Measurements from ENCODE around the gene SBNO1.

DNA sequence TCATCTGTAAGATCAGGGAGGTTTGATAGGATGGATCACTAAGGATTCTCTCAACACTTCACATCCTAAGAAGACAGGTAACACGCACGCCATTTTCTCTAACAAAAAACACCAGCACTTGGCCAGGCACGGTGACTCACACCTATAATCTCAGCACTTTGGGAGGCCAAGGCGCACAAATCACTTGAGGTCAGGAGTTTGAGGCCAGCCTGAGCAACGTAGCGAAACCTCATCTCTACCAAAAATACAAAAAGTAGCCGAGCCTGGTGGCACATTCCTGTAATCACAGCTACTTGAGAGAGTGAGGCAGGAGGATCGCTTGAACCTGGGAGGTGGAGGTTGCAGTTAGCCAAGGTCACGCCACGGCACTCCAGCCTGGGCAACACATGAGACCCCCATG, 82.5 kb downstream of the SBNO1 start:
- TF ChIP-seq, protein P1, sequence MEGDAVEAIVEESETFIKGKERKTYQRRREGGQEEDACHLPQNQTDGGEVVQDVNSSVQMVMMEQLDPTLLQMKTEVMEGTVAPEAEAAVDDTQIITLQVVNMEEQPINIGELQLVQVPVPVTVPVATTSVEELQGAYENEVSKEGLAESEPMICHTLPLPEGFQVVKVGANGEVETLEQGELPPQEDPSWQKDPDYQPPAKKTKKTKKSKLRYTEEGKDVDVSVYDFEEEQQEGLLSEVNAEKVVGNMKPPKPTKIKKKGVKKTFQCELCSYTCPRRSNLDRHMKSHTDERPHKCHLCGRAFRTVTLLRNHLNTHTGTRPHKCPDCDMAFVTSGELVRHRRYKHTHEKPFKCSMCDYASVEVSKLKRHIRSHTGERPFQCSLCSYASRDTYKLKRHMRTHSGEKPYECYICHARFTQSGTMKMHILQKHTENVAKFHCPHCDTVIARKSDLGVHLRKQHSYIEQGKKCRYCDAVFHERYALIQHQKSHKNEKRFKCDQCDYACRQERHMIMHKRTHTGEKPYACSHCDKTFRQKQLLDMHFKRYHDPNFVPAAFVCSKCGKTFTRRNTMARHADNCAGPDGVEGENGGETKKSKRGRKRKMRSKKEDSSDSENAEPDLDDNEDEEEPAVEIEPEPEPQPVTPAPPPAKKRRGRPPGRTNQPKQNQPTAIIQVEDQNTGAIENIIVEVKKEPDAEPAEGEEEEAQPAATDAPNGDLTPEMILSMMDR (conservative IDR thresholded peaks at IDR 0.05; ENCODE audit: low read length): no peak
- no peak for TF ChIP-seq EZH2phosphoT487 (IDR thresholded peaks at IDR 0.05; ENCODE audit: borderline replicate concordance)

Measured in Loucy (cell line).